ENCODE measurements around the gene ARHGAP15.

The ARHGAP15 gene

GRCh38 chr2:143674051-143674450 lies 544.8 kb downstream of the ARHGAP15 start:
- no peak for DNase-seq

GRCh38 chr2:143675021-143675420 lies 545.8 kb downstream of the ARHGAP15 start:
- DNase-seq = no peak

- DNase-seq = no peak
These were observed 550.4 kb downstream of the ARHGAP15 start for GRCh38 chr2:143679617-143680016.

- no peak for DNase-seq
These were observed 551.7 kb downstream of the ARHGAP15 start for GRCh38 chr2:143680885-143681405.

GRCh38 chr2:143682436-143683055 lies 553.3 kb downstream of the ARHGAP15 start:
- DNase-seq = peak in 1 of 2 experiments; percentile 14

GRCh38 chr2:143683977-143684376 lies 554.8 kb downstream of the ARHGAP15 start:
- no peak for DNase-seq

GRCh38 chr2:143684551-143685320 lies 555.5 kb downstream of the ARHGAP15 start:
- DNase-seq = no peak

GRCh38 chr2:143685421-143686078 lies 556.3 kb downstream of the ARHGAP15 start:
- DNase-seq = no peak

- DNase-seq = peak in 1 of 2 experiments; percentile 7
These were observed 557.5 kb downstream of the ARHGAP15 start for GRCh38 chr2:143686585-143687164.

- DNase-seq = no peak
These were observed 559.0 kb downstream of the ARHGAP15 start for GRCh38 chr2:143688248-143688647.

- no peak for DNase-seq
These were observed 559.6 kb downstream of the ARHGAP15 start for GRCh38 chr2:143688815-143689214.

- DNase-seq = no peak
These were observed 560.3 kb downstream of the ARHGAP15 start for GRCh38 chr2:143689541-143689940.

GRCh38 chr2:143690235-143690634 lies 561.0 kb downstream of the ARHGAP15 start:
- no peak for DNase-seq

- no peak for DNase-seq
These were observed 561.9 kb downstream of the ARHGAP15 start for GRCh38 chr2:143691121-143691520.

- no peak for DNase-seq
These were observed 562.9 kb downstream of the ARHGAP15 start for GRCh38 chr2:143692162-143692561.

GRCh38 chr2:143692967-143693366 lies 563.7 kb downstream of the ARHGAP15 start:
- no peak for DNase-seq

- DNase-seq = no peak
These were observed 565.1 kb downstream of the ARHGAP15 start for GRCh38 chr2:143694335-143694734.

- DNase-seq = no peak
These were observed 567.4 kb downstream of the ARHGAP15 start for GRCh38 chr2:143696651-143697050.

GRCh38 chr2:143697744-143698143 lies 568.5 kb downstream of the ARHGAP15 start:
- no peak for DNase-seq

- no peak for DNase-seq
These were observed 569.1 kb downstream of the ARHGAP15 start for GRCh38 chr2:143698352-143698751.

- no peak for DNase-seq
These were observed 569.8 kb downstream of the ARHGAP15 start for GRCh38 chr2:143698888-143699570.

- DNase-seq = no peak
These were observed 571.6 kb downstream of the ARHGAP15 start for GRCh38 chr2:143700865-143701264.

GRCh38 chr2:143701785-143702184 lies 572.6 kb downstream of the ARHGAP15 start:
- no peak for DNase-seq
